HG03469 (cell line): ENCODE results near the gene MCM9.
"Not testable (repeated sequence)": the region's sequence is repeated elsewhere in the genome, so short reads cannot be mapped to it uniquely, and the experiment has no call there.

Experiments used
- ATAC-seq: cut with Tn5 transposase; IDR thresholded peaks from one replicate; pipeline ENCODE4 v1.9.1; 2021; ENCODE audit warnings: mild to moderate bottlenecking, moderate library complexity, moderate number of reproducible peaks; ENCODE audit not compliant: unreplicated experiment

MCM9 gene

DNA sequence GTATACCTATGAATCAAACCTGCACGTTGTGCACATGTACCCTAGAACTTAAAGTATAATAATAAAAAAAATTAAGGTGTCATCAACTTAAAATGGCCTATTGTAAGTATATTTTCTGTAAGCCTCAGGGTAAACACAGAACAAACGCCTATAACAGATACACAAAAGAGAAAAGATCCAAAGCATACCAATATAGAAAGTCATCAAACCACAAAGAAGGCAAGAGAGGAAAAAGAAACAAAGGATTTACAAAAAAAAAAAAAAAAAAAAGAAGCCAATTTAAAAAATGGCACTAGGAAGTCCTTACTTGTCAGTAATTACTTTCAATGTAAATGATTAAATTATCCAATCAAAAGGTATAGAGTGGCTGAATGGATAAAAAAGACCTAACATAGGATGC lies 65.6 kb downstream of the MCM9 start:
- ATAC-seq, result no peak

DNA sequence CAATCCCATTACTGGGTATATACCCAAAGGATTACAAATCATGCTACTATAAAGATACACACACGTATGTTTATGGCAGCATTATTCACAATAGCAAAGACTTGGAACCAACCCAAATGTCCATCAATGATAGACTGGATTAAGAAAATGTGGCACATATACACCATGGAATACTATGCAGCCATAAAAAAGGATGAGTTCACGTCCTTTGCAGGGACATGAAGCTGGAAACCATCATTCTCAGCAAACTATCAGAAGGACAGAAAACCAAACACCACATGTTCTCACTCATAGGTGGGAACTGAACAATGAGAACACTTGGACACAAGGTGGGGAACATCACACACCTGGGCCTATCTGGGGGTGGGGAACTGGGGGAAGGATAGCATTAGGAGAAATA lies 66.1 kb downstream of the MCM9 start:
- ATAC-seq, result not testable (repeated sequence)

DNA sequence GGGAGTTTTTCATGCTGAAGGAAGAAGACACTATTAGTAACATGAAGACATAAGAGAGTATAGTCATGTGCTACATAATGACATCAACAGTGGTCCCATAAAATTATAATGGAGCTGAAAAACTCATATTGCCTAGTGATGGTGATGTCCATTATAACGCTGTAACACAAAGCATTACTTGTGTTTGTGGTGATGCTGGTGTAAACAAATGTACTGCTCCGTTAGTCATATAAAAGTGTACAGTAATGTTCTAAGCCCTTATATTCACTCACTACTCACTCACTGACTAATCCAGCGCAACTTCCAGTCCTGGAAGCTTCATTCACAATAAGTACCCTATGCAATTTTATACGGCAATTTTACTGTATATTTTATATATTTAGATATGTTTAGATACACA lies 67.8 kb downstream of the MCM9 start:
- no peak for ATAC-seq

DNA sequence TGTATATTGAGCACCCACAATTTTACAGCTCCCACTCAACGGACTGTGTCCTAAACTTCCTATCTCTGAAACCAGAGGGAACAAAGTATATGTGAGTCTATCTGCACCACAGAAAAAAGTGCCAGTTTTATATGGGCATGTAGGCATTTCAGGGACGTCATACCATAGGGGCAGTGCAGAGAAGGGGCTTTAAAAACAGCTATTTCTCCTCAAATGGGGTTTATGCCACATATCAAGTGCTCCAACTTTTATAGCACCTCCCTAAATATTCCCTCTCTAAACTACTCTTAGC lies 69.9 kb downstream of the MCM9 start:
- no peak for ATAC-seq

DNA sequence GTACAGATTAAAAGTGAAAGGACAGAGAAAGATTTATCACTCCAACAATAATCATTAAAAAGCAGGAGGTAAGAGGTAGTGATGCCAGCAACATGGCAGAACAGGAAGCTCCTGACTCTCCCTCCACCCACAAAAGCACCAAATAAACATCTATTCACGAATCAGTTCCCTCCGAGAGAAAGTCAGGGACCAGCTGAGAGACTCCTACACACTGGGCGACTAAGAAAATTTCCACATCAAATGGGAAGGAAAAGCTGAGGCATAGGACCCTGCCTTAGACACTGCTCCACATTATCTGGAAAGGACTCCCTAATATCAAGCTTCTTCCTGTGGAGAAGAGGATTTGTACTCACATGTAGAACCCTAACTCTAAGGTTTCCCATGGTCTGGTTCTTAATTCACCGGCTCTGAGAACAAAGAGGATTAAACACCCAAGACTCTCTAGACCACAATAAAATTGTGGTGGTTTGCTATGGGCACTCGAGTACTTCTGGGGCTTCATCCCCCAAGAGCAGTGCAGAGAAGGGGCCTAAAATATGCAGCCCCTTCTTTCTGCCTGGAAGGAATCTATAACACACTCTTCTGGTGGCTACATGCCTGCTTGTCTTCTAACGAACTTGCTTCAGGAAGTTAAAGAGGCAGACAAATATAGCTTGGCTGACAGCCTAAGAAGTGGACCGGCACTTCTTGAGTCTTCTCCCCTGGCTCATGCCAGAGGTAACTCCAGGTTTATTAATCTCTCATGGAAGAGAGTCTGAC lies 70.4 kb downstream of the MCM9 start:
- ATAC-seq, result no peak

DNA sequence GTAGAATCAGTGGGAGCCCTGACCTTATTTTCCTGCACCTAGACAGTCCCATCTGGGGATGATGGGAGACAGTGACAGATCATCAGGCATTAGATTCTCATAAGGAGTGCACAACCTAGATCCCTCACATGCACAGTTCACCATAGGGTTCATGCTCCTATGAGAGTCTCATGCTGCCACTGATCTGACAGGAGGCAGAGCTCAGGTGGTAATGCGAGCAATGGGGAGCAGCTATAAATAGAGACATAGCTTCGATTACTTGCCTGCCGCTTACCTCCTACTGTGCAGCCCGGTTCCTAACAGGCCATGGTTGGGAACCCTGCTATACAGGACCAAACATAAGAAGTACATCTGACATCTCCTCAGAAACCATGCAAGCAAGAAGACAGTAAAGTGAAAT lies 72.5 kb downstream of the MCM9 start:
- ATAC-seq, result no peak

DNA sequence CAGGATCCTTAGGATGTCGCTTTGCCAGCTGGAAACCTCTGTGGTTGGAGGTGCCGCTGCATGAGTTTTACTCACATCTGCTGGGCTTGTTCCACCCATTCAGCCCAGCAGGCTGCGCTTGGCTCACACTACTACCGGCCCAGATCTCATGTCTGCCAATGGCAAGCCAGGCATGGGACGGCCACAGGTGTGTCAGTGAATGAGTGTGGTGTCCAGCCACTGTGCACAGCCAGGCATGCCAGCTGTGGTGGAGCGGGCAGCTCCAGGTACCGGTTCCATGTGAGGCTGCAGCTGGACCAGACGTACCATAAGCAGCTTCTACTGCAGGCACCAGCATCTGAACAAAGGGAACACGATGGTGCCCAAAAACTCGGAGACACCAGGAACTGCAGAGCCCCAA lies 74.1 kb downstream of the MCM9 start:
- ATAC-seq, result no peak

DNA sequence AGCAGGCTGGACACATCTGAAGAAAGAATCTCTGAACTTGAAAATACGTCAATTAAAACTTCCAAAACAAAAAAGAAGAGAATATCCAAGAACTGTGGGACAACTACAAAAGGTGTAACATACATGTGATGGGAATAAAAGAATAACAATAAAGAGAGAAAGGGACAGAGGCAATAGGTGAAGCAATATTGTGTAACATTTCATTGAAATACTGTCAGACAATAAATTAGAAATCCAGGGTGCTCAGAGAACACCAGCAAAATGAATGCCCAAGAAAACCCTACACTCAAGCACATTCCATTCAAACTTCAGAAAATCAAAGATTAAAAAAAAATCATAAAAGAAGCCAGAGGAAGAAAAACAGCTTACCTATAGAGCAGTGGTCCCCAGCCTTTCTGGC lies 74.6 kb downstream of the MCM9 start:
- no peak for ATAC-seq

DNA sequence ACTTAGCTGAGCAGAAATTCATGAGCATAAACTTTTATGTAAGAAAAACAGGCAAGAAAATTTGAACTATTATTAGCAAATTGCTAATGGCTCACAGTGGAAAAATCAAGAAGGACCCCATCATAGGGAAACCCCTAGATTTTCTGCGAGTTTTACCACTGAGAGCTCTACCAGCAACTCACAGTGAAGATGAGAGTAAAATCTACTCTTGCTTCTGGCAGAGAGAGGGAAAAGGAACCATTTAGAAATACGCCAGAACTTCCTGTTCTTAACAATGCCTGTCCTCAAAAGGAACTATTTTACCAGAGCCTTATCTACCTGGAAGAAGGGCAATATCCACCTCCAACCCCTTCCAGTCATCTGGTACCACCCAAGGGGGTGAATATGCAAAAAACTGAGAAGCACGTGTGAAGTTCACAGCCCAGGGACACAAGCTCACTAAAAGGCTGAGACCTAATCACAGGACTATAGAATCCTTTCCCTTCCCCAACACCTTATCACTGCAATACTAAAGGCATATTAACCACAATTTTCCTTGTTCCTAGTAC lies 75.4 kb downstream of the MCM9 start:
- ATAC-seq, result no peak

DNA sequence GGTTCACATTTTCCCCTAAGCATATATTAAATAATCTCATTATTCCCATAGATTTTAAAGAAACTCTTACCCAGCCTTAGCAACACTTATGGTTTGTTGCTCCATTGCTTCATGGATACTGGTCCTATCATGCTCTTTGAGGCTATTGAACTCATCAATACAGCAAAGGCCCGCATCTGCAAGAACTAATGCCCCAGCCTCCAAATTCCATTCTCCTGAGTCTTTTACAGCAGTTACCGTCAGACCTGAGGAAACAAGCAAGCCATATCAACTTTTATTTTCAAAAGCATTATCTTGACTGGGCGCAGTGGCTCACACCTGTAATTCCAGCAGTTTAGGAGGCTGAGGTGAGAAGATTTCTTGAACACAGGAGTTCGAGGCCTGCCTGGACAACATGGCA lies 78.7 kb downstream of the MCM9 start:
- ATAC-seq, result no peak

DNA sequence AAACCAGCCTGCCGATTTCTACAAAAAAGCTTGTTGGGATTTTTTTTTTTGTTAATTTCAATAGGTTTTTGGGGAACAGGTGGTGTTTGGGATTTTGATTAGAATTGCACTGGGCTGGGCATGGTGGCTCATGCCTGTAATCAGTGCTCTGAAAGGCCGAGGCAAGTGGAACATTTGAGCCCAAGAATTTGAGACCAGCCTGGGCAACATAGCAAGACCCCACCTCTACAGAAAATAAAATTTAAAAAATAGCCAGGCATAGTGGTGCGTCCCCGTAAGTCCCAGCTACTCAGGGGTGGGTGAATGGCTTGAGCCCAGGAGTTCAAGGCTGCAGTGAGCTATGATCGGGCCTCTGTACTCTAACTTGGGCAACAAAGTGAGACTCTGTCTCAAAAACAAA lies 81.6 kb downstream of the MCM9 start:
- no peak for ATAC-seq

DNA sequence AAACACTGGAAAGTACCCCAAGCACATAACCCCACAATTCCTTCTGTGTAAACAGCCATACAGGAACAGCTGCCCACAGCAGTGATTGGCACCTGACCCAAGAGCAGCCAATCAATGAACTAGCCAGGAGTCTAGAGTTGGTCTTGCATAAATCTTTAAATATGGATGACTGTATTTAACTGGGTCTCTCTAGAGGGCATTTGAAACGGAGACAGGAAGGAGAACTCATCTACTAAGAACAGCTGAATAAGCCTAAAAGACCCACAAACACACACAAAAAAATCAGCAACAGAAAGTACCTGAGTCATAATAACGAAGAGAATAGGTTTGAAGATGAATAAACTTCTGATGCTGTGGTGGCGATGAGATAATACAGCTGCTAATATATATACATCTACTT lies 90.0 kb downstream of the MCM9 start:
- peak; percentile 34 for ATAC-seq

DNA sequence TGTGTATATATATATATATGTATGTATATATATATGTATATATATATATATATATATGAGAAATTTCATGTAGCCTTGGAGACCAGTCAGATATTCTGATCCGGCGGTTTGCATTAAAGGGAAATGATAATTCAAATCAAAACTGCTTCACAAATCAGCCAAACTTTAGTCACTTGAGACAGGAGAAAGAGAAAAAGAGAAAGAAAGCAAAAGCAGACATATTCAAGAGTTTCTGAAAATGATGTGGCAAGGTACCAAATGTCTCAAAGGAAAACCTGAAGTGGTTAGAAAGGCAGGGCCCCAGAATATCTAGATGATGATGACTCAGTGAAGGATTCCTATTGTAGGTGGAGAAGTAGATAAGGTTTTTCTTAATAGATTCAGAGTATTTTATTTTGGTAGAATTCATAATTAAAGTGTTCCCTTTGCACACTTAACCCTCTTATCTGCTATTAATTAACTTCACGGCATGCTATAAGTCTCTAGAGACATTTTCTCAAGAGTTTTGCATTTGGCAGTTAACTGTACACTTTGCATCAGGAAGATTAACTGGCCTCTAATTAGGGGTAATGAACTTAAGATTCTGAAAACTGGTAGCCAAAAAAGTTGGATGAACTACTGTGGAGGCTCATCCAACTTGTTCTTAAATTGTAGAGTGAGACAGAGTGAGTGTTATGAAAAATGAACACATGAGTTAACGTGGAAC lies 91.1 kb downstream of the MCM9 start:
- ATAC-seq, result peak; percentile 89

DNA sequence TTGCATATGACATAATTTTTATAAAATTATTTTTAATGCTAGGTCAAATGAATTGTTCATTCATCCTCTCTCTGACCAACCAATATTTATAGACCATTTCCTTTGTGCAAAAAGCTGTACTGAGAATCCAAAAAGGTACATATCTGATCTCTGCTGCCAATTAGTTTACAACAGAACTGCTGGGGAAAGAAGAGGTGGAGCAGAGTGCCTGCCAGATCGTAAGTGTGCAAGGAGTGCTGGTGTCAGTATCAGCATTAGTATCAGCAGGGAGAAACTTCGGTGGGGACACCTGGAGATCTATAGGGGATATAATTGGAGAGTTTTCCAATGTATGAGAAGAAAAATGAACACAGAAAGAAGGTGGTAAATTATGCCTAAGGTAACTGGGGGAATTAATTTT lies 104.3 kb downstream of the MCM9 start:
- no peak for ATAC-seq

DNA sequence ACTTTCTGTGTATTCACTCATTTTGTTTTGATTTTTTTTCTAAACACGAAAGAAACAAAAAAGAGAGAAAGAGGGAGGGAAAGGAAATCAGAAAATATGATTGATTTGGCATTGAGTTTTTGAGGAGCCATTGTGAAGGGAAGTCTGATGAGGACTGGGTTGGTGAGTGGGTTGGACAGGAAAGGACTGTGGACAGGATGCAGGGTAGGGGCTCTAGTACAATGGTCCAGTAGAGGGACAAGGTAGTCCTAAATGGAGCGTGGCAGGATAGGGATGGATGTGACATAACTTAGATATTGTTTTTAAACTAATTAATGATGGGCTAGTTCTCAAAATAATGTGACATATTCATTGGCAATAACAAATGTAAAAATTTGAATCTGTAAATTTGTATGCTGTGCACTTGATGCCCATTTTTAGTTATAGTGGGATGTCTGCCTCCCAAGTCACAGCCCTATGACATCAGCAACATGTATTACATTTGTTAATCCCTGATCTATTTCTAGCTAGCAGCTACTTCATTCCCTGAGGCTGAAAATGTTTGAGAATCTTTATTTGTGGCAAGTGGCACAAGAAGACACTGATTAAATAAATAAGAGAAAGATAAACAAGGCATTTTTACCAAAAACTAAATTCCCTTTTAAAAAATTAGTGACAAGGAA lies 105.0 kb downstream of the MCM9 start:
- no peak for ATAC-seq

DNA sequence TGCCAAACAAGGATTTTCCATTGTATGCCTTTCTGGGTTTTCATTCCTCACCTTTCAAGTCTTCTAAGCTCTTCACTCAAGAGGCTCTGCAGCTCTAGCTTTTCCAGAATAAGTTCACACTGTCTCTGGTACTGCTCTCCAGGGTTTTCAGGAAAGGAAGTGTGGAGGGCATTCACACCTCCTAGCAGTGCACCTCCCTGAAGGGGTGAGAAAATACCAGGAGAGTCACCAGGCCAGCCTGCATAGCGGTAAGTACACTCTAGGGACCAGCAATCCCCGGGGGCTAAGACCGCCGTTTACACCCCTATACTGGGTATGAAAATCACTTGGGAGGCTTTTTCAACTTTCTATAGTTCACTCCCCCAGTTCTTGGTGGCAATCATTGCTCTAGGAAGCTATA lies 108.9 kb downstream of the MCM9 start:
- ATAC-seq, result no peak

DNA sequence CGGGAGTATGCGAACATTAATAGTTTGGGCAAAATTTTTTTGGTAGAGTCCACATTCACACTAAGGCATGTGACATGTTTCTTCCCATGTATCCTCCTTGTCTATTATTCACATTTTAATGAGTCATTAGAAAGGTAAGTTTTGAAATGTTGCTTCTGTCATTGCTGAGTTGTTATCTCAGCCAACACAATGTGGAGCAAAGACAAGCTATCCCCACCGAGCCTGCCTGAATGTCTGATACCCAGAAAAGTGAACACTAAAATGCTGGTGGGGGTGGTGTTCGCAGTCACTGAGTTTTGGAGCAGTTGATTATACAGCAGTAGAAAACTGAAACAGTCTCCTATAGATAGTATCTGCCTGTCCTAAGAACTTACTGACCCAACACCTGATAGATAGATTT lies 109.3 kb downstream of the MCM9 start:
- no peak for ATAC-seq

DNA sequence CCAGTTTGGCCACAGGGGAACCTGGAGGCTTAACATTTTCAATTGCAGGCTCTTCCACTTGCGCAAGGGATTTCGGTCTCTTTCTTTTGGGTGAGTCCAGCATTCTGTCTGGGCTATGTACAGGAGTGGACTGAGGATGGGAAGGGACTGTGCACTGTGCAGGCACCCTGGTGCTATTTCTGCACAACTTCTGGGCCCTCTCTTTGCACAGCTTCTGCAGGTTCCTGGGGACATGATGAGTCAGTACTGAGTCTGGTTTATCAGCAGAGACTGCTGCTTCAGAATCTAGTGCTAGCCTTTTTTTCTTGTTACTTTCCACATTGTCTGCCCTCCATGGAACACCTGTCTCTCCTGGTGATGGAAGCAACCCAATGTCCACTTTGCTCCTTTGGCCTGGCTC lies 119.5 kb downstream of the MCM9 start:
- ATAC-seq, result no peak

DNA sequence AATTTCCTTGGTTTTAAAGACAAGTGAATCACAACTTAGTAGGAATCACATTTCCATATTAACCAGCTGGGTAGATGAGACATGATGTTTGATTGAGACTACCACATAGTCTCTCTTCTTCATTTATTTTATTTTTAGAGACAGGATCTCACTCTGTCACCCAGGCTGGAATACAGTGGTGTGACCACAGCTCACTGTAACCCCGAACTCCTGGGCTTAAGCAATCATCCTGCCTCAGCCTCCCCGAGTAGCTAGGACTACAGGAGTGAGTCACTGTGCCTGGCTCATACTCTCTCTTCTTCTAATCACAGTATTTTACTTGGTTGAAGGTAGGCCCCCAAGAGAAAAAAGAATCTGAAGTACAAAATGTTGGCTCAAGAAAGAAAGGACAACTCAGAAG lies 121.2 kb downstream of the MCM9 start:
- no peak for ATAC-seq

DNA sequence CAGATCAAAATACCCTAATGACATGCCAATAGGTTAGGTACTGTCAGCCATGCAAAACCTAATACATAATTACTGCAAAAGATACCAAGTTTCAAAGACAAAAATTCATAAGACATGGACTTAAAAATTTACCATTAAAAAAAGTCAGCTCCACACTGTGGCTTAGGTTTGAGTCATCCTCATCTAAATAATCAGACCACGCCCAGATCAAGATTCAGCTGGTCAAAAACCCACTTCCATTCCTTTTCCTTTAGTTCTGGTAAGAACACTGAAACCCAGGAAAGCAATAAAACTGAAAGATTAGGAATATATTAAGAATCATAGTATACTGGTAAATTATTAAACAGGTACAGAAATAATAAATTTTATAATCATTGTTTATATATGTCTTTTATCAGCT lies 122.0 kb downstream of the MCM9 start:
- ATAC-seq, result no peak

DNA sequence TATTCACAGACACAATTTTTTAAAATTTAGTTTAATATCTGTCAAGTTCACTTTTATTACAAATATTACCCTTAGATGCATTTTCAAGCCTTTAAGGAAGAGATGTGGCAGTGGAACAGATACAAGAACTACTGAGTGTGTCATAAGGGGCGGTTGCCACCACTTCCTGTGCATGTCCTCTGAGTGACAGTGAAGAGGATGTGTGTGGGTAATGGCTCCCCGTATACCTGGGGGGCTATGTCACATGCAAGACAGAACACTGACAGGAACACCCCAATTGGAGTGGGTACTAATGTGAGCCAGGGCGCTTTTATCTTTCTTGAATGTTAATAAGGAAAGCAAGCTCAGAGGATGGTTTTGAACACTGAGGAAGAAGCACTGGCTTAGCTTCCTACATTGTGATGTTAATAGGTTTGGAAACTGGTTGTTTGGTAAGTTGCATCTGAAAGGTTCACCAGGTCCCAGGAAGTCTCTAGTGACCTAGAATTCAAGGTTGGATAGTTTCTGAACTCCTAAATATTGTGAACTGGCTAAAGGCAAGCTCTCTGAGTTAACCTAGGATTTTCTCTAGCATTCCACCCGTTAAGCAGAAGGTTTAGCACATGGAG lies 124.4 kb downstream of the MCM9 start:
- ATAC-seq, result peak; percentile 89
